ENCODE results near the gene DNAH8. TPM values are rescaled to one million over a fixed set of nuclear protein-coding genes. Genes with fewer than 3 reads are reported as not detected.

The DNAH8 gene
- total RNA-seq, 1 donor from 2014 or later: 0.05 TPM

DNA sequence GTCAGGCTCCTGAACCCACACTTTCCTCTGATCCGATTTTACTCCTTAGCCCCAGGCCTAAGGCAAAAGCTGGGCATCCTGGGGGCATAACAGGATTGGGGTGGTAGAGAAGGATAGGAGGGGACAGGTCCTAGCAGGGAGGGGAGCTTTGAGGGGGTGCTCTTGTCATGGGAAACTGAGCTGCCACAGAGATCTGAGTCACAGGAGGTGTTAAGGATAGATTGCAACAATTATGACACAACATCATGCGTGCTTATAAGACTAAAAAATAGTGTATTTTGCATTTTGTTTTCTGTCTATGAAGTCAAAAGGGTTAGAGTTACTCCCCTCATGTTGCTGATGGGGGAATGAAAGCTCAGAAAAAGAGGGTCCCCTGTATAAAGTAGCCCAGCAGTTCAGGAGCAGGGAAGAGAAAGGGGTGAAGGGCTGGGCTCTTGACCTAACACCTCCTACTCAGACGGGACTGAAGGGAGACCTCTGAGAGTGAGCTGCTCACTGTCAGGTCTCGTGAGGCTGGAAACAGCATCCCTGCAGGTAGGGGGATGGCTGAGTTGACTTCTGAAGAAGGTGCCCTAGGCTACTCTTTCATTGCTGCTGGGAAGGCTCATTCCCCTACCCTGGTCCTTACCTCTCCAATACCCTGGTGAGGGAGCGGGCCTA lies 335.5 kb downstream of the DNAH8 start:
- no peak overlapping the region for H3K27ac Mint-ChIP-seq (ENCODE audit: unreplicated experiment)
- no peaks in the 10 kb centered on the region for H3K9me3 Mint-ChIP-seq
- TF ChIP-seq, protein P1, sequence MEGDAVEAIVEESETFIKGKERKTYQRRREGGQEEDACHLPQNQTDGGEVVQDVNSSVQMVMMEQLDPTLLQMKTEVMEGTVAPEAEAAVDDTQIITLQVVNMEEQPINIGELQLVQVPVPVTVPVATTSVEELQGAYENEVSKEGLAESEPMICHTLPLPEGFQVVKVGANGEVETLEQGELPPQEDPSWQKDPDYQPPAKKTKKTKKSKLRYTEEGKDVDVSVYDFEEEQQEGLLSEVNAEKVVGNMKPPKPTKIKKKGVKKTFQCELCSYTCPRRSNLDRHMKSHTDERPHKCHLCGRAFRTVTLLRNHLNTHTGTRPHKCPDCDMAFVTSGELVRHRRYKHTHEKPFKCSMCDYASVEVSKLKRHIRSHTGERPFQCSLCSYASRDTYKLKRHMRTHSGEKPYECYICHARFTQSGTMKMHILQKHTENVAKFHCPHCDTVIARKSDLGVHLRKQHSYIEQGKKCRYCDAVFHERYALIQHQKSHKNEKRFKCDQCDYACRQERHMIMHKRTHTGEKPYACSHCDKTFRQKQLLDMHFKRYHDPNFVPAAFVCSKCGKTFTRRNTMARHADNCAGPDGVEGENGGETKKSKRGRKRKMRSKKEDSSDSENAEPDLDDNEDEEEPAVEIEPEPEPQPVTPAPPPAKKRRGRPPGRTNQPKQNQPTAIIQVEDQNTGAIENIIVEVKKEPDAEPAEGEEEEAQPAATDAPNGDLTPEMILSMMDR (conservative IDR thresholded peaks at IDR 0.05): no peak
- no peaks in the 10 kb centered on the region for H3K4me1 Mint-ChIP-seq
- peaks cover 68% of the 10 kb centered on the region for H3K27me3 Mint-ChIP-seq (ENCODE audit: low read depth)
- no peak for DNase-seq (ENCODE audit: low read depth, low spot score)
- peak overlapping the region; percentile 42 for H3K4me3 Mint-ChIP-seq
- H3K36me3 Mint-ChIP-seq (ENCODE audit: low read depth): no peaks in the 10 kb centered on the region

DNA sequence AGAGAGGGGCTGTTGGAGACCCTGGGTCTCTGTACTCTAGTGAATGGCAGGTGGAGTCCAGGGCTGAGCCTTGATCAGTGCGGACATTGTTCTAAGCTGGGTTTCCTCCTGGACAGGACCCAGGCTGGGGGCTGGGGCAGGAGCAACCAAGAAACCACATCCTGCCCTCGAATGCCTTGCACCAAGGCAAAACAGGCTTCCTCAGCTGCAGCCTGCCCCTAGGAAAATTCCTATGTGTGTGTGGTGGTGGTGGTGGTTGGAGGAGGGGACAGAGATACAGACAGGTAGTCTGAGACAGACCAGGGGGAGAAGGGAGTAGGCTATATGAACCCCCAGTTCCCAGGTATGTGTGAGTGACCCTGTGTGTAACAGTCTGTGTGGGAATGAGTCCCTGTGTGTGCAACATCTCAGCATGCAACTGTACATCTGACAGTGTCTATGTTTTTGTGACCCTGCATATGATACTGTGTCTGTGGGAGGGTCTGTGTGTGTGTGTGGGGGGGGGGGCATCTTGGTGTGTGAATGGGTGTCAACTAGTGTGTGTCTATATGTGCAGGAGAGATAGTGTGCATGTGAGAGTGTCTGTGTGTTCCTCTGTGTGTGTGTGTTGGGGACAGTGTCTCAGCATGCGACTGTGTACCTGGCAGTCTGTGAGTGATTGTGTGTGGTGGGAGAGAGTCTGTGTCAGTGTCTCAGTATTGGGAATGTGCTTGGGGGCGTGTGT lies 336.4 kb downstream of the DNAH8 start:
- Mint-ChIP-seq H3K27ac (ENCODE audit: unreplicated experiment) (peak overlapping the region; percentile 15), H3K4me3 (peak overlapping the region; percentile 42), H3K36me3 (ENCODE audit: low read depth) (no peaks in the 10 kb centered on the region), H3K4me1 (no peaks in the 10 kb centered on the region), H3K9me3 (no peaks in the 10 kb centered on the region), H3K27me3 (ENCODE audit: low read depth) (peaks cover 60% of the 10 kb centered on the region)
- TF ChIP-seq, protein P1 (conservative IDR thresholded peaks at IDR 0.05): no peak
- no peak for DNase-seq (ENCODE audit: low read depth, low spot score)

DNA sequence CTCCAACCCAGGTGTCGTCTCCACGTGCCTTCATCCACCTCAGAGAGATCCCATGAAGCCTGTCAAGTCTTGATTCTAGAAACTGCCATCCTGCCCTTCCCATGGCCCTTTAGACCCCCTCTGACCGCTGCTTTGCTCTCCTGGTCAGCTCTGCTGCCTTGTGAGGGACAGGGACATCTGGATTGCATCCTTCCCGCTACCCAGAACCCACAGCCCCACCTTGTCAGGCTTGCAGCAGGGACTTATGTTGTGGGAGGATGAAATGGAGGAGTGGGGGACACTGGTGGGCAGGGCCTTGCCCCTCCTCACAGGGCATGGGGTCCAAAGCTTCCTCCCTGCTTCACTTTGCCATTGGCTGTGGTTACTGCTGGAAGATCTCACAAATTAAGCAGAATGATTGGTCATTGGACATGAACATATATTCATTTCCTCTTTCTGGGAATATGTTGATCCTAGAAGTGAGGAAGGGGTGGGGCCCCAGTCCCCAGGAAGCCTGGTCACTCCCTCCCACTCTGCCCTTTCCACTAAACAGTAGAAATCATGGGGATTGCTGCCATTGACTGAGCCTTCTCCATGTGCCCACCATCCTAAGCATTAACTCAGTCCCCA lies 338.0 kb downstream of the DNAH8 start:
- Mint-ChIP-seq H3K27ac (ENCODE audit: unreplicated experiment) (peak overlapping the region; percentile 22), H3K36me3 (ENCODE audit: low read depth) (no peaks in the 10 kb centered on the region), H3K4me3 (no peak overlapping the region), H3K27me3 (ENCODE audit: low read depth) (peaks cover 44% of the 10 kb centered on the region), H3K4me1 (no peaks in the 10 kb centered on the region), H3K9me3 (no peaks in the 10 kb centered on the region)
- TF ChIP-seq, protein P1 (conservative IDR thresholded peaks at IDR 0.05): no peak
- no peak for DNase-seq (ENCODE audit: low read depth, low spot score)

DNA sequence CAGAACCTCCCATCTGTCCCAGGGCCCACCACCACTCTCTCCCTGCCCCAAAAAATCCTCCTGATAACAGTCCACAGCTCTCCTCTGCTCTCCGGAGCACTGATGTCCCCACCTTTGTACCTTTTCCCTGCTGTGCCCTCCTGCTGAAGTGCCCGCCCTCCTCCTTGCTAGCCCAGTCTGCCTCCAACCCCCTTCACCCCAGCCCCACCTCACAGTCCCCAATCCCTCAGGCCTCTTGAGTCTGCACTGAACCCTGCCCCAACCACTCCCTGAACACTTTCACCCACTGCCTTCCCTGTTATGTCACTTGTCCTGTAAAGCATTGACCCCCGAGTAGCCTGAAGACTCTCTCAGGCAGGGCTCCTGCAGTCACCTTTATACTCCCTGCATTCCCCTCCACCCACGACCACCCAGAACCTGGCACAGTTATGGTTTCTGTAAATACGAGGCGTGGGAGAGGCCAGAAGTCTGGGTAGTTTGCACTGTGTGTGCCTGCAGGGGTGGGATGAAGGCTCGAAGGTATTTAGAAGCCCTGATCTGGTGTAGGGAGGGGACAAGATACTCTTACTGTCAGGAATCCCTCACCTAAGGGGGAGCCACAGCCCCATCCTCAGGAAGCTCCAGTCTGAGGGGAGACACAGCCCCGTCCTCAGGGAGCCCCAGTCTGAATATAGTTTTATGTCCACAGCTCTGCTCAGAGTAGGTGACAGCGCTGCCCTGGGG lies 338.9 kb downstream of the DNAH8 start:
- no peak overlapping the region for H3K27ac Mint-ChIP-seq (ENCODE audit: unreplicated experiment)
- H3K4me1 Mint-ChIP-seq: no peaks in the 10 kb centered on the region
- H3K27me3 Mint-ChIP-seq (ENCODE audit: low read depth): peaks cover 40% of the 10 kb centered on the region
- H3K9me3 Mint-ChIP-seq: no peaks in the 10 kb centered on the region
- no peak for DNase-seq (ENCODE audit: low read depth, low spot score)
- H3K36me3 Mint-ChIP-seq (ENCODE audit: low read depth): no peaks in the 10 kb centered on the region
- no peak overlapping the region for H3K4me3 Mint-ChIP-seq
- TF ChIP-seq, protein P1 (conservative IDR thresholded peaks at IDR 0.05): no peak

DNA sequence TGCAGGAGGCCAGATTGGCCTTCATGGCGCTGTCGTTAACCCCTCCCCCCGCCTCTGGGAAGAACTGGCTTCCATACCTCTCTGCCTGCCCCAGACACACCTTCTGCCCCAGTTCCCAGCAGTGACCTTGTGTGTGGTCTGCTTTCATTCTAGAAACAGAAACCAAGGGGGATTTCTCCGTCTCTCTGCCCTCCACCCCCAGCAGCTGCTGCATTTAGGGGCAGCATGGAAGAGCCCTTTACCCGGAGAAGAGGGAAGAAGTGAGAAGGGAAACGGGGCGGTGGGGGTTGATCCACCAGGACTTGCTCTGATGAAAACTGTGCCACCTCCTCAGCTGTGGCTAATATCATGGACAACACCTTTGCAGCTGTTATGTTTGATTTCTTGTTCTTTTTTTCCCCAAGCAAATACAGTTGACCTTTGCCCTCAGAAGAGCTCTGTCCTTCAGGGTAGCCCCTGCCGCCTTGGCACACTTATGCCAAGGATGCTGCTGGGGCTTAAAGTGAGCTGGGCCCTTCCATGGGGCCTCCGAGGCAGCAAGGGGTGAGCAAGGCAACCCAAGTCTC lies 339.5 kb downstream of the DNAH8 start:
- Mint-ChIP-seq H3K27ac (ENCODE audit: unreplicated experiment) (no peak overlapping the region), H3K4me1 (no peaks in the 10 kb centered on the region), H3K36me3 (ENCODE audit: low read depth) (no peaks in the 10 kb centered on the region), H3K9me3 (no peaks in the 10 kb centered on the region), H3K4me3 (no peak overlapping the region), H3K27me3 (ENCODE audit: low read depth) (peaks cover 34% of the 10 kb centered on the region)
- DNase-seq (ENCODE audit: low read depth, low spot score): no peak
- TF ChIP-seq, protein P1 (conservative IDR thresholded peaks at IDR 0.05): no peak
